Calu3 (cell line): ENCODE measurements around the gene MRPL53. TPM values are rescaled to one million over a fixed set of nuclear protein-coding genes. Genes with fewer than 3 reads are reported as not detected.

Experiments
- BruUV-seq: library from RNA; stranded (reverse); fragments of 400-500 nt; replicated peaks from 2 replicates; lab custom pipeline; 2021; lab: Mats Ljungman, UMichigan
- CTCF ChIA-PET: fragments of 300-600 bp; sonication (Branson Sonifier 250); formaldehyde crosslinking; loops from one replicate; lab custom pipeline; 2022; ENCODE audit warnings: antibody characterized with exemption; lab: Charles Lee
- DNase-seq: peaks from one replicate; pipeline ENCODE4 v3.0.0; 2022
- H3K27ac Mint-ChIP-seq: one replicate; pipeline ENCODE4 v1.8.0; 2022; ENCODE audit warnings: mixed read lengths; ENCODE audit not compliant: unreplicated experiment
- H3K27me3 Mint-ChIP-seq: one replicate; pipeline ENCODE4 v1.8.0; 2022; ENCODE audit warnings: mixed read lengths; ENCODE audit not compliant: unreplicated experiment
- H3K36me3 Mint-ChIP-seq: one replicate; pipeline ENCODE4 v1.8.0; 2022; ENCODE audit warnings: mild to moderate bottlenecking, moderate library complexity, mixed read lengths; ENCODE audit not compliant: insufficient read depth, unreplicated experiment
- H3K4me1 Mint-ChIP-seq: one replicate; pipeline ENCODE4 v1.8.0; 2022; ENCODE audit warnings: mild to moderate bottlenecking, low read depth, mixed read lengths; ENCODE audit not compliant: unreplicated experiment
- H3K4me3 Mint-ChIP-seq: one replicate; pipeline ENCODE4 v1.8.0; 2022; ENCODE audit warnings: mild to moderate bottlenecking, low read depth, moderate library complexity, mixed read lengths; ENCODE audit not compliant: unreplicated experiment
- H3K9me3 Mint-ChIP-seq: one replicate; pipeline ENCODE4 v1.8.0; 2022; ENCODE audit warnings: low read depth, mixed read lengths; ENCODE audit not compliant: unreplicated experiment
- intact Hi-C: fragments of 100-400 bp; cut with micrococcal nuclease; formaldehyde crosslinking; loops from one replicate; pipeline ENCODE4 v1.10.0; 2022; ENCODE audit not compliant: unreplicated experiment
- total RNA-seq: library from RNA; stranded (reverse); gene quantifications from 2 replicates; pipeline ENCODE4 v1.2.3, GENCODE V29; 2022
- TF ChIP-seq, protein P1 (sequence below): fragments of 200-600 bp; IDR thresholded peaks from one replicate; pipeline ENCODE4 v1.8.0; 2022; ENCODE audit warnings: antibody characterized with exemption; ENCODE audit not compliant: unreplicated experiment

The MRPL53 gene
- total RNA-seq, 1 experiment from 2014 or later, result 83.7 TPM

- H3K27me3 Mint-ChIP-seq, result peaks cover 15% of the 10 kb centered on the region
- CTCF ChIA-PET, result interaction anchor here (0.6 kb wide), 1 partner anchor 32 kb away, joined by 4 read pairs; no protein-coding TSS in a partner anchor
- H3K27ac Mint-ChIP-seq, result peak overlapping the region; percentile 33
- H3K4me1 Mint-ChIP-seq, result peaks cover 26% of the 10 kb centered on the region
- intact Hi-C loops, result no loop called here
- TF ChIP-seq, protein P1, sequence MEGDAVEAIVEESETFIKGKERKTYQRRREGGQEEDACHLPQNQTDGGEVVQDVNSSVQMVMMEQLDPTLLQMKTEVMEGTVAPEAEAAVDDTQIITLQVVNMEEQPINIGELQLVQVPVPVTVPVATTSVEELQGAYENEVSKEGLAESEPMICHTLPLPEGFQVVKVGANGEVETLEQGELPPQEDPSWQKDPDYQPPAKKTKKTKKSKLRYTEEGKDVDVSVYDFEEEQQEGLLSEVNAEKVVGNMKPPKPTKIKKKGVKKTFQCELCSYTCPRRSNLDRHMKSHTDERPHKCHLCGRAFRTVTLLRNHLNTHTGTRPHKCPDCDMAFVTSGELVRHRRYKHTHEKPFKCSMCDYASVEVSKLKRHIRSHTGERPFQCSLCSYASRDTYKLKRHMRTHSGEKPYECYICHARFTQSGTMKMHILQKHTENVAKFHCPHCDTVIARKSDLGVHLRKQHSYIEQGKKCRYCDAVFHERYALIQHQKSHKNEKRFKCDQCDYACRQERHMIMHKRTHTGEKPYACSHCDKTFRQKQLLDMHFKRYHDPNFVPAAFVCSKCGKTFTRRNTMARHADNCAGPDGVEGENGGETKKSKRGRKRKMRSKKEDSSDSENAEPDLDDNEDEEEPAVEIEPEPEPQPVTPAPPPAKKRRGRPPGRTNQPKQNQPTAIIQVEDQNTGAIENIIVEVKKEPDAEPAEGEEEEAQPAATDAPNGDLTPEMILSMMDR, result no peak
- no peaks in the 10 kb centered on the region for H3K9me3 Mint-ChIP-seq
- no peak for DNase-seq
- peak overlapping the region; percentile 58 for H3K4me3 Mint-ChIP-seq
- BruUV-seq, result no TSS peak
- H3K36me3 Mint-ChIP-seq, result peaks cover 43% of the 10 kb centered on the region
These were observed 26.2 kb upstream of the MRPL53 start for GRCh38 chr2:74498500-74499266.

- H3K4me3 Mint-ChIP-seq, result peak overlapping the region; percentile 58
- peaks cover 15% of the 10 kb centered on the region for H3K27me3 Mint-ChIP-seq
- H3K9me3 Mint-ChIP-seq, result no peaks in the 10 kb centered on the region
- CTCF ChIA-PET, result no interaction called here
- TF ChIP-seq, protein P1, result no peak
- intact Hi-C loops, result no loop called here
- DNase-seq, result peak; percentile 28
- H3K36me3 Mint-ChIP-seq, result peaks cover 36% of the 10 kb centered on the region
- peak overlapping the region; percentile 33 for H3K27ac Mint-ChIP-seq
- H3K4me1 Mint-ChIP-seq, result peaks cover 26% of the 10 kb centered on the region
- BruUV-seq, result no TSS peak
These were observed 25.5 kb upstream of the MRPL53 start for GRCh38 chr2:74497777-74498499.

GRCh38 chr2:74496997-74497776 is 24.7 kb upstream of the MRPL53 start:
- CTCF ChIA-PET, result interaction anchor here (0.6 kb wide), 1 partner anchor 17 kb away, joined by 8 read pairs; no protein-coding TSS in a partner anchor
- no TSS peak for BruUV-seq
- no peak for DNase-seq
- Mint-ChIP-seq H3K4me1 (peaks cover 24% of the 10 kb centered on the region), H3K9me3 (no peaks in the 10 kb centered on the region), H3K27ac (no peak overlapping the region), H3K4me3 (peak overlapping the region; percentile 58), H3K36me3 (peaks cover 36% of the 10 kb centered on the region), H3K27me3 (peaks cover 15% of the 10 kb centered on the region)
- TF ChIP-seq, protein P1, result no peak
- intact Hi-C loops, result no loop called here

DNA sequence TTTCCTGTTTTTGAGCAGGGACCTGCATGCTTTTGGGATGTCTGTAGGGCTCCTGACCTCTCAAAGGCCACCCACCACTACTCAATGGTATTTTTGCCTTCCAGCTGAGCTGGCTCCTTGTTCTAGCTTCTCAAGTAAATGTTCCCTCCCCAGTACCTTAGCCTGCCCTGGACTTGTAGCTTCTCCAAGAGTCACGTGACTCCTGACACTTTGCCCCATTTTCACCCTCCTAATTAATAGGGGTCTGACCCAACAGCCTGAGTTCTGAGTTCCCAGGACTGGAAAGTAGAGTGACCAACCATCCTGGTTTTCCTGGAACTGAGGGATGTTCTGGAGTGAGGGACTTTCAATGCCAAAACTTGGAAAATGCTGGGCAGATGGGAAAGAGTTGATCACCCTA is 23.0 kb upstream of the MRPL53 start:
- Mint-ChIP-seq H3K4me1 (peaks cover 11% of the 10 kb centered on the region), H3K27ac (no peak overlapping the region), H3K9me3 (no peaks in the 10 kb centered on the region), H3K4me3 (no peak overlapping the region), H3K27me3 (peaks cover 15% of the 10 kb centered on the region), H3K36me3 (peaks cover 30% of the 10 kb centered on the region)
- intact Hi-C loops, result no loop called here
- TF ChIP-seq, protein P1, result no peak
- no peak for DNase-seq
- no TSS peak for BruUV-seq
- CTCF ChIA-PET, result no interaction called here
